Upper lobe of left lung (tissue), 4 donors: ENCODE results near the gene NPAS4.

Experiments
- EP300 ChIP-seq, 4 donors: sonication (generic); formaldehyde crosslinking; IDR thresholded peaks; one replicate each; pipeline ENCODE4 v1.5.1; 2017; ENCODE audit warnings: antibody characterized with exemption in 4 of 4, control low read depth in 2 of 4
- POLR2A ChIP-seq, 4 donors: fragments of 450-650 bp; IDR thresholded peaks; one replicate each; pipeline ENCODE4 v1.5.1; 2016 to 2017; ENCODE audit warnings: antibody characterized with exemption in 4 of 4, mild to moderate bottlenecking in 2 of 4
- POLR2AphosphoS5 ChIP-seq, 2 donors: sonication (generic); formaldehyde crosslinking; IDR thresholded peaks; one replicate each; pipeline ENCODE4 v1.5.1; 2017; ENCODE audit warnings: antibody characterized with exemption in 2 of 2
- TF ChIP-seq, protein P1 (sequence below), 6 experiments: fragments of 450-650 bp in 4 of 6; fragments of 200-600 bp in 2 of 6; sonication (generic) in 2 of 6; IDR thresholded peaks; one replicate each; pipeline ENCODE4 v1.5.1; 2016 to 2019; ENCODE audit warnings: antibody characterized with exemption in 6 of 6

DNA sequence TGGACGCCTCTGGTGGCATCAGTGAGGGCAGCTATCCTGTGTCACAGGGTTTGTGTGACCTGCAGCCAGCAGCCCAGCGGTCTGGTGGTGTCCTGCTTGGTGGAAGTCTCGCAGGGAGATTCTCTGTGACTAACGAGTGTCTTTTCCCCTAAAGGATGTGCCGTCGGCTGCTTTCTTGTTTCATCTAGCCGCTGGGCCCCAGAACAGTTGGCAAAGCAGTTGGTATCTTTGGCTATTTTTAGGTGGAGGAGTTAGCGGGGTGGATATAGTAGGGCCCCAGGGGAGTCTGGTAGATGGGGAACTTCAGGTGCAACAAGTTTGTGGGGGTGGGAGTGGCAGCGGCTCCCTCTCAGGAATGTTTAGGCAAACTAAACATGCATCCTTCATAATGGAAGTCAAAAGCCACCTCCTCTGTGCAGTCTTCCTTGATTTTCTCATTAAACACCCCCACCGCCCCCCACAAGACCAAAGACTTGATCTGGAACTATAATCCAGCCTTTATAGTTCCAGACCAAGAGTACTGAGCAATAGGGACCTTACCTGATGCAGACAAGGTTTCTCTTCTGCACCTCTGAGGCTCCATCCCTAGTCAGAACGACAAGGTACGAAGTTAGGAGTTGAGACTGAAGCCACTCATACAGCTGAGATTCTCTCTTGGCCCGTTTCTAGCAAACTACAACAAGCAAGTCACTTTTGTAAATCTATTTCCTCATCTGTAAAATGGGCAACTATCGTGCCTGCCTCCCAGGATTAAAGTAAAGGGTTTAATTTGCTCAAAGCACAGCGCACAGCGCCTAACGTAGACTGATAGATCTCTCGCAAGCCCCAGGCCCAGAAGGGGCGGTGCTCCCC is 44.8 kb downstream of the NPAS4 start:
- TF ChIP-seq, protein P1, sequence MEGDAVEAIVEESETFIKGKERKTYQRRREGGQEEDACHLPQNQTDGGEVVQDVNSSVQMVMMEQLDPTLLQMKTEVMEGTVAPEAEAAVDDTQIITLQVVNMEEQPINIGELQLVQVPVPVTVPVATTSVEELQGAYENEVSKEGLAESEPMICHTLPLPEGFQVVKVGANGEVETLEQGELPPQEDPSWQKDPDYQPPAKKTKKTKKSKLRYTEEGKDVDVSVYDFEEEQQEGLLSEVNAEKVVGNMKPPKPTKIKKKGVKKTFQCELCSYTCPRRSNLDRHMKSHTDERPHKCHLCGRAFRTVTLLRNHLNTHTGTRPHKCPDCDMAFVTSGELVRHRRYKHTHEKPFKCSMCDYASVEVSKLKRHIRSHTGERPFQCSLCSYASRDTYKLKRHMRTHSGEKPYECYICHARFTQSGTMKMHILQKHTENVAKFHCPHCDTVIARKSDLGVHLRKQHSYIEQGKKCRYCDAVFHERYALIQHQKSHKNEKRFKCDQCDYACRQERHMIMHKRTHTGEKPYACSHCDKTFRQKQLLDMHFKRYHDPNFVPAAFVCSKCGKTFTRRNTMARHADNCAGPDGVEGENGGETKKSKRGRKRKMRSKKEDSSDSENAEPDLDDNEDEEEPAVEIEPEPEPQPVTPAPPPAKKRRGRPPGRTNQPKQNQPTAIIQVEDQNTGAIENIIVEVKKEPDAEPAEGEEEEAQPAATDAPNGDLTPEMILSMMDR (IDR thresholded peaks at IDR 0.05) = no peak
- no peak for TF ChIP-seq POLR2AphosphoS5 (IDR thresholded peaks at IDR 0.05)
- TF ChIP-seq POLR2A (IDR thresholded peaks at IDR 0.05) = no peak
- no peak for TF ChIP-seq EP300 (IDR thresholded peaks at IDR 0.05)
